ENCODE data around the gene DMD. TPM values are rescaled to one million over a fixed set of nuclear protein-coding genes. Genes with fewer than 3 reads are reported as not detected.

The DMD gene
- total RNA-seq, 1 donor from 2014 or later, result 143 TPM

DNA sequence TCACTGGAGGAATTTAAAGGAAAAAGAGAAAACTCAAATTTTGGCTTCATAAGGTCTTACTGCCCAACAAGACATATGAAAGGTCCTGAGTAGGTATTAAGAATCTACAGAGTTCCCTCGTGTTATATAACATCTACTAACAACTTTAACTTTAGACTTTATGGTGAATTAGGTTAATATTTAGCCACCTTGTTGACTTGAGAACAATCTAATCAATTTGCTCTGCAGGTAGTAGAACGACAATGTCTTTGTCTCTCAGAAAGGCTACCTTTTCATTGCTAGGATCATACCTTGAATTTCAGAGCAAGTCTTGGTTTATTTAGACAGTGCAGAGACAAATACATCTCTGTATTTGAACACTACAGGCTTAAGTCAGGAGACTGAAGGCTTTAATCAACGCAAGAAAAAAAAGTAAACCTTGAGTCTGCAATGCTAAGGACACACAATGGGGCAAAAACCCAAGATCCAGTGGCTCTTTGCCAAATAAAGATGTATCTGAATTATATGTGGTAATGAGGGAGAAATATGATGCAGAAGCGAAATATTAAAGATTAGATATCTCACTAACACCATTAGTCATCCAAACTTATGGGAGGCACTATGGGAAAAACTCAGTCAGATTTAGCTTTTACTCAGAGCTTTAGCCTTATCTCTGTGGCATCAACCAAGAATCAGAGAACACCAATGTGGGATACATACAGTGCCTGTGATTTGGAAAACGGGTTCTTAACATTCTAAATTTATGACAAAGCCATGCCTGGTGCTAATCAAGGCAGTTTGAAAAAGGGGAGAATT, 2045.9 kb downstream of the DMD start:
- Histone ChIP-seq H3K27ac (replicated peaks) (no peak overlapping the region), H3K36me3 (peaks cover 4% of the 10 kb centered on the region), H3K4me3 (no peak overlapping the region), H3K9me3 (replicated peaks) (no peaks in the 10 kb centered on the region), H3K27me3 (ENCODE audit: low read depth) (no peaks in the 10 kb centered on the region), H3K4me1 (no peaks in the 10 kb centered on the region)
- DNase-seq, result no peak
- TF ChIP-seq, protein P1, sequence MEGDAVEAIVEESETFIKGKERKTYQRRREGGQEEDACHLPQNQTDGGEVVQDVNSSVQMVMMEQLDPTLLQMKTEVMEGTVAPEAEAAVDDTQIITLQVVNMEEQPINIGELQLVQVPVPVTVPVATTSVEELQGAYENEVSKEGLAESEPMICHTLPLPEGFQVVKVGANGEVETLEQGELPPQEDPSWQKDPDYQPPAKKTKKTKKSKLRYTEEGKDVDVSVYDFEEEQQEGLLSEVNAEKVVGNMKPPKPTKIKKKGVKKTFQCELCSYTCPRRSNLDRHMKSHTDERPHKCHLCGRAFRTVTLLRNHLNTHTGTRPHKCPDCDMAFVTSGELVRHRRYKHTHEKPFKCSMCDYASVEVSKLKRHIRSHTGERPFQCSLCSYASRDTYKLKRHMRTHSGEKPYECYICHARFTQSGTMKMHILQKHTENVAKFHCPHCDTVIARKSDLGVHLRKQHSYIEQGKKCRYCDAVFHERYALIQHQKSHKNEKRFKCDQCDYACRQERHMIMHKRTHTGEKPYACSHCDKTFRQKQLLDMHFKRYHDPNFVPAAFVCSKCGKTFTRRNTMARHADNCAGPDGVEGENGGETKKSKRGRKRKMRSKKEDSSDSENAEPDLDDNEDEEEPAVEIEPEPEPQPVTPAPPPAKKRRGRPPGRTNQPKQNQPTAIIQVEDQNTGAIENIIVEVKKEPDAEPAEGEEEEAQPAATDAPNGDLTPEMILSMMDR (IDR thresholded peaks at IDR 0.05; ENCODE audit: borderline replicate concordance), result no peak
- intact Hi-C loops (cut with micrococcal nuclease), result no loop called here

DNA sequence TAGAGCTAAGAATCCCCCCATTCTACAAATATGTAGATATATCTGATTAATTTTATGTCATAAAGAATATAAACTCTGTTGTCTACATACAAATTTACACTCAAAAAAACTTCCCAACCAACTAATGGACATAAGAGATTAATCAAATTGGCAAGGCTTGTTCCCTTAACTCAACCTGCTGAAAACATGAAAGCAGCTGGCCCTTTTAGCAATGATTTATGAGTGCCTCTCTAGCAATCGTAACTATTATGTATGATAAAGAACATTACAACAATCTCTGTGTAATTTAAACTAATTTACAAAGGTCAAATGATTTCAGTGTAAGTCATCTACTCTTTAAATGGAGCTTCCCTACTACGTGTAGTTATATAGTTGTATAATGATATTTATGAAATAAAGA, 2056.4 kb downstream of the DMD start:
- no peak overlapping the region for H3K27ac ChIP-seq (replicated peaks)
- H3K4me1 ChIP-seq, result no peaks in the 10 kb centered on the region
- intact Hi-C loops (cut with micrococcal nuclease), result no loop called here
- H3K4me3 ChIP-seq, result no peak overlapping the region
- no peak for DNase-seq
- H3K27me3 ChIP-seq (ENCODE audit: low read depth), result no peaks in the 10 kb centered on the region
- no peaks in the 10 kb centered on the region for H3K9me3 ChIP-seq (replicated peaks)
- TF ChIP-seq, protein P1 (IDR thresholded peaks at IDR 0.05; ENCODE audit: borderline replicate concordance), result no peak
- H3K36me3 ChIP-seq, result no peaks in the 10 kb centered on the region

DNA sequence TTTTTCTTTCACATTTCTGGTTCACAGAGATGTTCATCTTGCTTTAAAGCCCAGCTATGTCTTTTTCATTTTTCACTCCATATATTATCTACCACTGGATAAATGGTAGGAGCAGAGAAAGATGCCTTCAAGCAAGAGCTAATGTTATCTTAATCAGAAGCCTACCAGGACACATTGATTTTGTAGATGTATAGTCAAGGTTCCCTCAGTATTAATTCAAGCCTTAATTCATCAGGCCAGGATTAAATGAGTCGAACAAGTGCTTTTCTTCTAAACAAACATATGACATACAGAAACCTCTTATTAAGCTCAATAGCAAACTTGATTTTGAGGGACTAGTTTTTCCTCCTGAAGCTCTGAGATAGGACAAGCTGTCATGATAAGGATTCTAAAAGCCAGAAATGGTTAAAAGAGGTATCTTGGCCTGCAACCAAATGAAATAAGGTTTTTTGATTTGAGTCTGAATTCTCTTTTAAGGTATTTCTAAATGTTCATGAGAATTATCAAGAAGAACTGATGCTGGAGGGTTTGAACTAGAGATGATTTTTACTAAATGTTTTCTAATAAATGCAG, 2057.8 kb downstream of the DMD start:
- Histone ChIP-seq H3K4me3 (no peak overlapping the region), H3K4me1 (no peaks in the 10 kb centered on the region), H3K36me3 (no peaks in the 10 kb centered on the region), H3K9me3 (replicated peaks) (no peaks in the 10 kb centered on the region), H3K27me3 (ENCODE audit: low read depth) (no peaks in the 10 kb centered on the region), H3K27ac (replicated peaks) (no peak overlapping the region)
- TF ChIP-seq, protein P1 (IDR thresholded peaks at IDR 0.05; ENCODE audit: borderline replicate concordance), result no peak
- intact Hi-C loops (cut with micrococcal nuclease), result no loop called here
- no peak for DNase-seq

DNA sequence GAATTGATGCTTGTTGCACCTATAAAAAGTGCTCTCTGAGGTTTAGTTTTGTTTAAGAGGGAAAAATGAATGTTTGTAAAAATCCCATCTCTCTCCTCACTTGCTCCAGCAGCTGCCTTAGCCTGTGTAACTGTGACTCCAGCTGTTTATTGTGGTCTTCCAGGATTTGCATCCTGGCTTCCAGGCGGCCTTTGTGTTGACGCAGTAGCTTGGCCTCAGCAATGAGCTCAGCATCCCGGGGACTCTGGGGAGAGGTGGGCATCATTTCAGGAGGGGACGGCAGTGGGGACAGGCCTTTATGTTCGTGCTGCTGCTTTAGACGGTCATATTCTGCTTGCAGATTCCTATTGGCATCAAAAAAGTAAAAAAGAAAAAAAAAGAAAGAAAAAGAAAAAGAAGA, 2064.2 kb downstream of the DMD start:
- intact Hi-C loops (cut with micrococcal nuclease), result no loop called here
- peaks cover 26% of the 10 kb centered on the region for H3K36me3 ChIP-seq
- TF ChIP-seq, protein P1 (IDR thresholded peaks at IDR 0.05; ENCODE audit: borderline replicate concordance), result no peak

DNA sequence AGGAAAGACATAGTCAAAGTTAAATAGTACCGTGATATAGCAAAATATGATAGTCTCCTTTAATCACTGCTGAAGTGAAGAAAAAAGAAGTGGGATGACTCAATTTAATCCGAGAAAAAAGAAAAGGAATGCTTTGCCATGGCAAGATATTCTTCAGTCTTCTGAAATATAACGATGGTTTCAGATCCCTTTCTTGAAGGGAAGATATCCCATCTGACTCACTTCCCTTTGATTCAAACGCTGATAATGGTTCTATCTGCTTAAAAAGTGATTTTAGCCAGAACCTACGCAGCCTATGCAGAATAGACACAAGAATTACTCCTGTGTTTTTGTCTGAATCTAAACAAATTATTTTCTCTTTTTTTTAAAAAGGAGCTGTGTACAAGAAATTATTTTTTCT, 2071.4 kb downstream of the DMD start:
- Histone ChIP-seq H3K4me1 (no peaks in the 10 kb centered on the region), H3K9me3 (replicated peaks) (no peaks in the 10 kb centered on the region), H3K4me3 (no peak overlapping the region), H3K27me3 (ENCODE audit: low read depth) (no peaks in the 10 kb centered on the region), H3K27ac (replicated peaks) (no peak overlapping the region), H3K36me3 (peaks cover 18% of the 10 kb centered on the region)
- intact Hi-C loops (cut with micrococcal nuclease), result no loop called here
- TF ChIP-seq, protein P1 (IDR thresholded peaks at IDR 0.05; ENCODE audit: borderline replicate concordance), result no peak
- DNase-seq, result no peak

More for the DNA sequence above, 2064.2 kb downstream of the DMD start:
- Histone ChIP-seq H3K4me3 (no peak overlapping the region), H3K27ac (replicated peaks) (no peak overlapping the region), H3K27me3 (ENCODE audit: low read depth) (no peaks in the 10 kb centered on the region), H3K9me3 (replicated peaks) (no peaks in the 10 kb centered on the region), H3K4me1 (no peaks in the 10 kb centered on the region)
- DNase-seq, result no peak
